Ramos (cell line): ENCODE data around the gene ATP13A2.

Experiments
- in situ Hi-C: fragments of 300-500 bp; cut with MboI; formaldehyde crosslinking; loops from one replicate; pipeline ENCODE4 v1.14.3; 2022; ENCODE audit warnings: low sequenced_read_pairs; ENCODE audit not compliant: unreplicated experiment

Gene ATP13A2

DNA sequence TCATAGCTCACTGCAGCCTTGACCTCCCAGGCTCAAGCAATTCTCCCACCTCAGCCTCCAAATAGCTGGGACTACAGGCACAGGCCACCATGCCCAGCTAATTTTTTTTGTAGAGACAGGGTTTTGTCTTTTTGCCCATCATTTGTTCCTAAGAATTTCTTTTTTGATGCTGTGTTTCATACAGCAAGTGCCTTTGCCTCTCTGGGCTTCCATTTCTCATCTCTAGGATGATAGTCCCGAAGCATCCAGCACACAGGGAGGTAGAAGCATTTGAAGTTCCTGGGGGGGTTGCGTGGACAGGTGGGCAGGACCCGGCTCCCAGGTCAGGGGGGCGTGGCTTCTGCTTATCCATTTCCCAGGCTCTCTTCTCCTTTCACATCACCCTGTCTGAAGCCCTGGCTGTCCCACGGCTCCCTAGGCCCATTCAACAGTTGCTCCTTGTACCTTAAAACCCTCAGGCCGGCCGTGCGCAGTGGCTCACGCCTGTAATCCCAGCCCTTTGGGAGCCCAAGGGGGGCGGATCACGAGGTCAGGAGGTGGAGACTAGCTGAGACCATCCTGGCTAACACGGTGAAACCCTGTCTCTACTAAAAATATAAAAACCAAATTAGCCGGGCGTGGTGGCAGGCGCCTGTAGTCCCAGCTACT lies 3.4 kb downstream of the ATP13A2 start:
- in situ Hi-C loops, result no loop called here

DNA sequence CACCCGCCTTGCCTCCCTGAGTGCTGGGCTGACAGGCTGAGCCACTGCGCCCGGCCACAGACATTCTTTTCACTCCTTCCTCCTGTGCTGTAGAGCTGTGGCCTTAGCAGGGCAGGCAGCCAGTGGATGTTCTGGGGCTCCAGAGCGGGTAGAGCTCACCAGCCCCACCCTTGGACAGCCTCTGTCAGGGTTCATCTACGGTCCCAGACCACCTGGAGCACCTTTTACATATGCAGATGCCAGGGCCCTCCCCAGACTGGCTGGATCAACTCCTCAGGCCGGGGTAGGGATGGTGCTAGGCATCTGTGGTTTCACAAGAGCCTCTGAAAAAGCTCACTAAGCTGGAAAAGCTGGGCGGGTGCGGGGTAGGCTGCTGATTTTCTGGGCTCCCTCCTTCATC lies 4.6 kb downstream of the ATP13A2 start:
- in situ Hi-C loops, result no loop called here

DNA sequence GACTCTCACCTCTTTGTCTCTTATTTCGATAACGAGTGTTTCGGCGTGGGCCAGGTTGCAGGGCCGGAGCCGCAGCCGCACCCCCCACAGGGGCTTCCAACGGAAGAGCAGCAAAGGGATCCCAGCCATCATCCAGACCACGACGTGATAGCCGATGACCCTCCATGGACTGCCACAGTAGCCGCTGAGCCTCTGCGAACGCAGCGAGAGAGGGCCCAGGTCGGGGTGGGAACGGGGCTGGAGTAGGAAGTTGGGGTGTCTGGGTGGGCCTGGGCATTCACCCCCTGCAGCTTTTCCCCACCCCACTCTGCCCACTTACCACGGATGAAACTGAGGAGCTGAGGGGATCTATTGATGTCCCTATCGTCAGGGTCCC lies 6.4 kb downstream of the ATP13A2 start:
- in situ Hi-C loops, result no loop called here

DNA sequence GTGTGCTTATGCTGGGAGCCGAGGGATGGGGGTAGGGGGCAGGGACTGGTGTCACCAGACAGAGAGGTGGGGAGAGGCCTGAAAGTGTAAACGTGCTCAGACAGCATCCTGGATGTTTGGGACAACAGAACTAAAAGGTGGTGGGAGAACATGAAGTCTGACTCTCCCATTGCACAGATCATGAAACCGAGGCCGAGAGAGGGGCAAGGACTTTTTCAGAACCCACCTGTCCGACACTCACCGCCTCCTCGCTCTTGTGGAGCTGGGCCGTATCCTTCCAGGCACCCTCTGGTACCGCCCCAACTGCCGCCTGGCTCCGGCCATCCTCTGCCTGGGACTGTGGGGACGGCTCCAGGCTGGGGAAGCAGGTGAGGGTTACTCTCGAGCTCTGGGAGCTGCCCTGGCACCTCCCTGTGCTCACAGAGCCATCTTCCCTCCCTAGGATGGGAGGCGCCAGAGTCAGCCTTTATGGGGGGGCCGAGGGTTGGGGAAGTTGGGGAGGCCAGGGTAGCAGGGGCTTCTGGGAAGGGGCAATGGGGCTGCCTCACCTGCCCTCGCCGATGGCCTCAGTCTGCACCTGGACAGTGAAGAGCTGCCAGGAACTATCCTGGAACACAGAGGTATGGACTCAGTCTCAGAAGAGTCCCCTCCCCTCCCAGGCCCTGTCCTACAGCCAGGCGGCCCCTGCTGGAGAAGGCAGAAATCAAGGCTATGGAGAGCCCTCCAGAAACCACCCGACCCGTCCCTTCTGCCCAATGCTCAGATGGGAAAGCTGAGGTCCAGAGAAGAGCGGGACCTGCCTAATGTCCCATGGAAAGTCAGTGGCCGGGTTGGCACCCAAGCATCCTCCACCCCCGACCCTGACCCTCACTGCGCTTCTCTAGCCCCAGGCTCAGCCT lies 7.0 kb downstream of the ATP13A2 start:
- in situ Hi-C loops, result no loop called here

DNA sequence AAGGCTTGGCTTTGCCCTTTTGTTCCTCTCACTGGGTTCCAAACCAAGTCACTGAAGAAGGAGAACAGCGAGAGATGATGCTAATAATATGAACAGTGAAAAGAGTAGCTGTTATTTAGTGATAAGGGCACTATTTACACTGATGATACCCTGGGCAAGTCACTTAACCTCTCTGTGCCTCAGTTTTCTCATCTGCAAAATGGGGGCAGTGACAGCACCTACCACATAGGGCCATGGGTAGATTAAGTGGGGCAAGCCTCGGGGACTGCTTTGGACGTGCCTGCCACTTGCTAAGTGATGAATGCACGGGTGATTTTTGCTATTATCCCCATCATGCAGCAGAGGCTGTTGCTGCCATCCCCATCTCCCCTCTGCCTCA lies 9.2 kb downstream of the ATP13A2 start:
- in situ Hi-C loops, result no loop called here

DNA sequence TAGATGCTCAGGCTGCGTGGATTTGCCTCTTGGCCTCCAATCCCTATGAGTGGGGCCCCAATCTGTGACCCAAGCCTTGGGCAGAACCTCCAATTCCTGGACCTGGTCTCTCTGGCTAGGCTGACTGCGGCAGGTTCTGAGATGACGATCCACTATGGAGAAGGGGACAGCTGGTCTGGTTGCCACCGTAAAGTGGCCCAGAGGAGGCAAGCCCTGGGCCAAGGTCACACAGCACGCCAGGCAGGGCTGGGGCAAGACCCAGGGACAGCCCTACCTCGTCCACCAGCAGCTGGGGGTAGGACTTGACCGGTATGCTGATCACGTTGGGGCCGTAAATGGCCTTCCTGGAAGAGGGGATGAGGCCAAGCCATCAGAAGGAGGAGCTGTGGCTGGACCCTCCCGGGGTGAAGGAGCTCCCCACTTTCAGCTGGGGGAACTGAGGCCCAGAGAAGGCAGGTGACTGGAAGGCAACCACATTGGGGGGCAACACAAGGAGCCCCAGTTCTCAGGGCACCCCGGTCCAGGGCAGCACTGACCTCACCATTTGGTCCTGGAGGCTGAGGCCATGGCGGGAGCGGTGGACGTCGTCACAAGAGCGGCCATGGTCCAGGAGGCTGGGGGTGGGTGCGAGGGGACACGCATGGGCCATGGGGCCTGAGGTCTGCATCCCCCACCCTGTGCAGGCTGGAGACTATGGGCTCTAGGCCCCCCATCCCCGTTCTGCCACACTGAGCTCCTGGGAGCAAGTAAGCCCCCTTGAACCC lies 9.8 kb downstream of the ATP13A2 start:
- in situ Hi-C loops, result no loop called here

DNA sequence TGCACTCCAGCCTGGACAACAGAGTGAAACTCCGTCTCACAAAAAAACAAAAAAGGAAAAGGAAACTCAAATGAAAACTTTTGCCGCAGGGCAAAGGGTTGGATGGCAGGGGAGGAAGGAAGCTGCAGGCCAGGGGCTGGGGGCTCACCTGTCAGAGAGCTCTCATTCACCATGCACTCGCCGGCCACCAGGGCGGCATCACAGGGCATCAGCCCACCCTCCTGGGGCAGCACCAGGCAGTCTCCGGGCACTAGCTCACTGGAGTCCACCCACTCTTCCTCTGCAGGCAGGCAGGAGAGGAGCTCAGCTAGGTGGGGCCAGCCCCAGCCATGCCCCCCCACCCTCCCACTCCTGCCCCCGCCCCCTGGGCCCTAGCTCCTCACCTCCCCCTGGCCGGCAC lies 11.9 kb downstream of the ATP13A2 start:
- in situ Hi-C loops, result no loop called here

DNA sequence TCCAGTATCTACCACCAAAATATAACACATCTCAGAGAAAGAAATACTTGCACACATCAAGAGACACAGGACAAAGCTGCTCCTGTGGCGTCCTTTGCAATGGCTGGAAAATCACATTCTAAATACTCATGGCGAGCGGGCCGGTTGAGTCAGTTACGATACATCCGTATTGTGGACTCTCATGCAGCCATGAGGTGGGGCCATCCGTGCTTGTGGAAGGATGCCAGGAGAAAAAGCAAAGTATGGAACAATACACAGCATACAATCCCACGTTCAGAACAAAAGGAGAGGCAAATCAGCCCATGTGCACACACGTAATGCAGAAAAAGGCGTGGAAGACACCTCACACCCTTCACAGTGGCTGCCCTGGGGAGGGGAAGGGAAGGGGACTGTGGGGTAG lies 13.1 kb downstream of the ATP13A2 start:
- in situ Hi-C loops, result no loop called here

DNA sequence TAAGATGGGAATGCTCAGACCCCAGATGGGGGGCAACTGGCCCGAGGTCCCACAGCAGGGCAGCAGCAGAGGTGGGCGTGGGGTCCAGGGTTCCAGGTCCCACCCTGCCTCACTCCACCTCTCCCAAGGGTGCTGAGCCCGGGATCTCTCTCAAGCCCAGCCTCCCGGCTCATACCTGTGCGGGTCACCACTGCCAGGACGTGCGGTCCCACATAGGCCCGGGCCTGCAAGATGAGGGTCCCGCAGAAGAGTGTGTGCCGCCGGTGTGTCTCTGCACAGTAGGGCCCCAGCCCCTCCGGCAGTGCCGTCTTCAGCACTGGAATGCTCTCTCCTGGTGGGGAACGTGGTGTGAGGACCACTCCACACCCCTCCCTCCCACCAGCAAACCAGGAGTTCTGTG lies 14.9 kb downstream of the ATP13A2 start:
- in situ Hi-C loops, result no loop called here

DNA sequence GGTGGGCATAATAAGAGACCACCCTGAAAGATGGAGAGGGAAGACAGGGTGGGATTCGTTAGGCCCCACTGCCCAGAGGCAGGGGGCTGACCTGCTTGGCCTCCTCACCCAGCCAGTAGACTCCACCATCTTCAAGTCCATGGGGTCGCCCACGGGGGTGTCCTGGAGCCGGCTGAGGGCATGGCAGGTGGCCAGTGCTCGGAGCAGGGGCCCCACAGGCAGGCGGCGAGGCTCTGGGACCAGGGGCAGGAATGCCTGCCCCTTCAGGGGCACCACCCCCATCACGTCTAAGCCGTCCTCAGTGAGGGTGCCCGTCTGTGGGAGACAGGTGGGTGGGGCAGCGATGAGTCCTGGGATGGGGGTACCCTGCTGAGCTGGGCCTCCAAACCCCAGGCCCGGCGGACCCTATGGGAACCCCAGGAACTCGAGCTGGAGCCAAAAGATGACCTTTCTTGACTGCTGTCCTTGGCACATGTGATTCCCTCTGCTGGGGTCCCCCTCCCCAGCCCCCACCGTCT lies 18.1 kb downstream of the ATP13A2 start:
- in situ Hi-C loops, result no loop called here

DNA sequence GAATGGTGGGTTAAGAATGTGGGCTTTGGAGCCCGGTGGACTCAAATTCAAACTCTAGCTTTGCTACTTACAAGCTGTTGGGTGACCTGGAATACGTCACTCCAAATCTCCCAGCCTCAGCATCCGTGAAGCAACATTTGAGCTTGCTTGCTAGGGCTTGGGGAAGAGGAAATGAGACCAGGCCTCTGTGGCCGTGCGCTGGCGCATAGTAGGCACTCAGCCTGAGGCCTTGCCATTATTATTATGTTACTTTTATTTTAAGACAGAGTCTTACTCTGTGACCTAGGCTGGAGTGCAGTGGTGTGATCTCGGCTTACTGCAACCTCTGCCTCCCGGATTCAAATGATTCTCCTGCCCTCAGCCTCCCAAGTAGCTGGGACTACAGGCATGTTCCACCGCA lies 19.1 kb downstream of the ATP13A2 start:
- in situ Hi-C loops, result no loop called here

DNA sequence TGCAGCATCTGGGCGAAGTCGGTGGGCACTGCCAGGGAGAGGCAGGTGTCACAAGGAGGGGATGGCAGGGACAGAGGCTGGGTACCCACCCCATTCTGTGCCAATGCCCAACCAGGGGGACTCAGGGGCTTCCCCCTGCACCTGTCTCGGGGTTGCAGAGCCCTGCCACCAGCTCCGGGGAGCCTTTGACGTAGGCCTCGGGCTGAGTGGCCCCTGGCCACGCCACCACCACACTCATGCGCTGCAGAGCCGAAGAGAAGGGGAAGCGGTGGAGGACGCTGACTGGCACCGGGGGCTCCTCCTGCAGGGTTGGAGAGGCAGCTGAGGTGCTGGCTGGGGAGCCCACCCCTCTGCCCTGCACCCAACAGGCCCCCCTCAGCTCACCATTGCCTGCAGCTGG lies 19.6 kb downstream of the ATP13A2 start:
- in situ Hi-C loops, result no loop called here

DNA sequence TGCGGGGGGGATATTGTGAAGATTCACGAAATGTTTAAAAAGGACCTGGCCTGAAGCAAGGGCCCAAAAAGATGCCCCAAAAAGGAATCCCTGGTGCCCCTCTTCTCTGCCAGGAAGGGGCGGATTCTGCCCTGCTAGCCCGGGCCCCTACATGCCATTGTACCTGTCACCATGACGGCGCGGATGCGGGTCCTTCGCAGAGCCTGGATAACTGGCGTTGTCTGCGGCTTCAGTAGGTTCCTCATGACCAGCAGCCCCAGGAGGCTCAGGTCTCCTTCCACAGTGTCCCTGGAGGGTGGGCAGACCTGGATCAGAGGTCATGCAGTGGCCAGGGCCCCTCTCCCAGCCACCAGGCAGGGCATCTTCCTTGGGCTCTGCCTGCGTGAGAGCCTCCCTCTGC lies 20.2 kb downstream of the ATP13A2 start:
- in situ Hi-C loops, result no loop called here

DNA sequence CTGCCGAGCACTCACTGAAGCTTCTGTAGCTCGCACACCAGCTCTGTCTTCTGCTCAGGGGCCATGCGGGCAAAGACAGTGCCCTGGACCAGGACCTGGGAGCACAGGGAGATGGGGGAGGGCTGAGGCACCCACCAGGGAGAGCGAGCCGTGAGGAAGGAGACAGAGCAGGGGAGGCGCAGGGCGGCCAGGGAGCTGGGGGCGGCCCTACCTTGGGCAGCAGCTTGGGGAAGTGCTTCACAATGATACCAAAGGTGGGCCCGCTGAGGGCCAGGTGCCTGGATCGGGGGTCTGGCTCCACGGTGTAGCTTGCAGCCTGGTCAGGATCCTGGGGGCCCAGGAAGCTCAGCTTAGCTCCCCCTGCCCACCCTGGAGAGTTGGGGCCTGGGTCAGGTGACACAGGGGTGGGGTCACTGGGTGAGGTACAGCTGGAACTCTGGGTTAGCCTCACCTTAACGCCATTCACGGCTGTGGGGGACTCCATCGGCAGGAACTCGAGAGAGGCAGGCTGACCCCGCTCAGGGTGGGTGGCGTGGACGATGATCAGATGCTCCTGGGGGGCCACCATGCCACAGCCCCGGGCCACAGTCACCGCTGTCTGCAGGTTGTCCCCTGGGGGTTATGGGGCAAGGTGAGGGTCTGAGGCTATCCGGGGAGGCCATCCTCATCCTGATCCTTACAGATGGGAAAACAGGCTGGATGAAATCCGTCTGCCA lies 21.9 kb downstream of the ATP13A2 start:
- in situ Hi-C loops, result no loop called here

DNA sequence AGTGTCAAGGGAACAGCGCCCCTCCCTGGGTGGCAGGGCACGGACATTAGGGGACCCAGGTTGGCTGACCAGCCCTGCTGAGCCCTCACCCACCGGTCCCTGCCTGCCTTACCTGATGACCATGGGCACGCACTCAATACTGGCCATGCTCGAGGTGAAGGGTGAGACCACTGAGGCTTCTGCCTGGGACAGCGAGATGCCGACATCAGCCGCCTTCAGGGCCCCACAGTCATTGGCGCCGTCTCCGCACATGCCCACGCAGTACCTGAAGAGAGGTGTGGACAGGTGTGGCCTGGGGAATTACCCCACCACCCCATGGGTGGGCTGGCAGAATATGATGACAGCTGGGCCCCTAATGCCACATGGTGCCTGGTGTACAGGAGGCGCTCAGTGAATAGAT lies 23.5 kb downstream of the ATP13A2 start:
- in situ Hi-C loops, result no loop called here

DNA sequence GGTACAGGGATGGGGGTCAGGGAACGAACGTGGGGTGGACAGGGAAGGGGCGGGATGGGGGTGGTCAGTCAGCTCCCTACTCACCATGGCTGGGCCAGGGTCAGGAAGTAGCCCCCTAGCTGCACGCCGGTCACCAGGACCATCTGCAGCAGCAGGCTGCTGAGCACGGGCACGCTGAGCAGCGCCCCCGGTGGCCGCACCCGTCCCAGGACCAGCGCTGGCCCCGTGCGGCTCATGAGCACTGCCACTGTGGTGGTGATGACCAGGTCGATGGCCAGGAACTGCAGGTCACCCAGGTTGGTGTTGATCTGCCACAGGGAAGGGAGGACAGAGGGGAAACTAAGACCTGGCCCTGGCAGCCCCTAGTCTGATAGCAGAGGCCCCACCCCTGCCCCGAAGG lies 24.8 kb downstream of the ATP13A2 start:
- in situ Hi-C loops, result no loop called here

DNA sequence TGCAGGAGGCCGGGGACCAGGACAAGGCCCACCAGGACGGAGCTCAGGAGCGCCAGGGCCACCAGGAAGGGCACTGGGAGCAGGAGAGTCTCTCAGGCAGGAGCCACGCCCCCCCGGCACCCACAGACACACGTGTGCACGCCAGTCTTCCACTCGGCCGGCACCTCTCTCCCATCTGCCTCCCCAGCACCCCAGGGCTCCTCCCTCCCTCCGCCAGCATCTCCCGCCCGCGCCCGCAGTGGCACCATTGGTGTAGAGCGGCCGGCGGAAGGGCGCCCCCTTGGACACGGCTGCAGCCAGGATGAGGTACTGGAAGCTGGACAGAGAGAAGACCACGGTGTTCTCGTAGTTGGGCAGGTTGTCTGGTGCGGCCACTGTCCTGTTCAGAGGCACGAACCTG lies 25.2 kb downstream of the ATP13A2 start:
- in situ Hi-C loops, result no loop called here

DNA sequence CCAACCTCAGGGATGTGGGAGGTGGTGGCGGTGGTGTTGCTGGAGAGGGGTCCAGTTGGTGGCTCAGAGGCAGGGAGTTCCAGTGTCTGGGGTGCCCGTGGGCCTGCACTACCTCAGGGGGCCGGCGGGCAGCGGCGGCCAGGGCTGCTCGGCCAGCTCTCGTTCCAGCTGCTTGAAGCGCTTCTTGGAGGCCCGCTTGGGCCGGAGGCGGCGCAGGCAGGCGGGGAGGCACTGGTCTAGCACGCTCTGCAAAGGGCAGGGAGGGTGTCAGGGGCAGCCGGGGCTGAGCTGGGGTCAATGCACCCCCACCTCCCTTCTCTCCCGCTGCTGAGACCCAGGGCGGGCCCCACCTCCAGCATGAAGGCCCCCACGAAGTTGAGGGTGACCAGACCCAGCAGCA lies 25.6 kb downstream of the ATP13A2 start:
- in situ Hi-C loops, result no loop called here

DNA sequence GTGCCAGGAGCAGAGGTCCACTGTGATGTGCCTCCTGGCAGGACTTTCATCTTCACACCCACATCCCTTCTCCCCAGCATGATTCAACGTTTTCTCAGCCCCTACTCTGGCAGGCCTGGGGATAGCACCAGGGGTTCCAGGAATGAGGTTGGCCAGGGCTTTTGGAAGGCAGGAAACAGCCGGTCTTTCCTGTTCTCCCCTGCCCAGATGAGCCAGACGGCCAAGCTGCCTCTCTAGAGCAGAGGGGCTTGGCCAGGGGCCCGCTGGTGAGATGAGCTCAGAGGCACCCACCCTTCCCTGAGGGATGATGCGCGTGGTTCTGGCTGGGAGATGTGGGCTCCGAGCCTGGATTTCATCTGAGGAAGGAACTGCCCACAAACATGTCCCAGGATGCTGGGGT lies 27.0 kb downstream of the ATP13A2 start:
- in situ Hi-C loops, result no loop called here

DNA sequence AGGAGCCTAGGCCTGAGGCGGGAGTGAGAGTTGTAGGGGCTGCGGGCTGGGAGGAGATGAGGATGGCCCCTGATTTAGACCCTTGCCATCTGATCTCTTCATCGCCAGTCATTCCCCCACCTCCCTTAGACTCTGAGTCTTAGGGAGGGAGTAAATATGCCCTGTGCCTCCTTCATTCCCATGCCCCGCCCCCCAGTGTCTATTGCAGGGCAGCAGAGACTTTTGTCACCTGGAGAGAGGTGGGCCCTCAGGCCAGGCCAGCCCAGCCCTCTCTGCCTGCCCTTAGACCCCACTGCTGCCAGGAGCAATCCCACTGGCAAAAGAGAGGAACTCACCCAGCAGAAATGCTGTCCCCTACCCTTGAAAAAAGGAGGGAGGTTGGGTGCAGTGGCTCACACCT lies 28.1 kb downstream of the ATP13A2 start:
- in situ Hi-C loops, result no loop called here
